Neural crest cell (in vitro differentiated cells): ENCODE results near the gene ENOX2. TPM values are rescaled to one million over a fixed set of nuclear protein-coding genes. Genes with fewer than 3 reads are reported as not detected.
A peak's percentile ranks its signal among the peaks of the same experiment; 100 is the strongest.

Experiments
- DNase-seq: peaks from one replicate; pipeline ENCODE4 v3.0.0; 2021; ENCODE audit warnings: low read depth, mixed read lengths, low spot score
- H3K27ac Mint-ChIP-seq: one replicate; pipeline ENCODE4 v1.8.0; 2021; ENCODE audit warnings: mild to moderate bottlenecking, mixed read lengths; ENCODE audit not compliant: unreplicated experiment
- H3K27me3 Mint-ChIP-seq: 2 replicates; pipeline ENCODE4 v1.8.0; 2021; ENCODE audit warnings: low read depth, mild to moderate bottlenecking, mixed read lengths
- H3K36me3 Mint-ChIP-seq: 2 replicates; pipeline ENCODE4 v1.8.0; 2021; ENCODE audit warnings: low read depth, mild to moderate bottlenecking, mixed read lengths
- H3K4me1 Mint-ChIP-seq: 2 replicates; pipeline ENCODE4 v1.8.0; 2021; ENCODE audit warnings: mixed read lengths
- H3K4me3 Mint-ChIP-seq: one replicate; pipeline ENCODE4 v1.8.0; 2021; ENCODE audit warnings: mild to moderate bottlenecking, mixed read lengths
- H3K9me3 Mint-ChIP-seq: 2 replicates; pipeline ENCODE4 v1.8.0; 2021; ENCODE audit warnings: mixed read lengths
- CTCF ChIP-seq: fragments of 200-600 bp; sonication (generic); conservative IDR thresholded peaks from 2 replicates; pipeline ENCODE4 v1.5.0; 2021; ENCODE audit warnings: antibody characterized with exemption, mild to moderate bottlenecking
- total RNA-seq: library from RNA; stranded (reverse); gene quantifications from 2 replicates; pipeline ENCODE4 v1.2.1, GENCODE V29; 2021

Gene ENOX2
- total RNA-seq, 1 donor from 2014 or later, result 40.3 TPM

- H3K9me3 Mint-ChIP-seq, result no peaks in the 10 kb centered on the region
- H3K27me3 Mint-ChIP-seq, result no peaks in the 10 kb centered on the region
- H3K4me1 Mint-ChIP-seq, result peaks cover 16% of the 10 kb centered on the region
- no peak overlapping the region for H3K4me3 Mint-ChIP-seq
- DNase-seq, result peak; percentile 44
- H3K27ac Mint-ChIP-seq, result no peak overlapping the region
- peaks cover 3% of the 10 kb centered on the region for H3K36me3 Mint-ChIP-seq
- TF ChIP-seq CTCF, result peak; percentile 90
These were observed 327.1 kb downstream of the ENOX2 start for GRCh38 chrX:130575831-130576389.

Other genes starting within 250 kb of the ENOX2 start
- 1.8 and 2.4 TPM in 2 replicates for gene ARHGAP36, start 155.1 kb upstream of the ENOX2 start, total RNA-seq